Measurements from ENCODE around the gene RPN2. TPM values are rescaled to one million over a fixed set of nuclear protein-coding genes. Genes with fewer than 3 reads are reported as not detected.

Gene RPN2
- polyA plus RNA-seq, 1 donor from 2014 or later = 151 TPM

- TF ChIP-seq, protein P1, sequence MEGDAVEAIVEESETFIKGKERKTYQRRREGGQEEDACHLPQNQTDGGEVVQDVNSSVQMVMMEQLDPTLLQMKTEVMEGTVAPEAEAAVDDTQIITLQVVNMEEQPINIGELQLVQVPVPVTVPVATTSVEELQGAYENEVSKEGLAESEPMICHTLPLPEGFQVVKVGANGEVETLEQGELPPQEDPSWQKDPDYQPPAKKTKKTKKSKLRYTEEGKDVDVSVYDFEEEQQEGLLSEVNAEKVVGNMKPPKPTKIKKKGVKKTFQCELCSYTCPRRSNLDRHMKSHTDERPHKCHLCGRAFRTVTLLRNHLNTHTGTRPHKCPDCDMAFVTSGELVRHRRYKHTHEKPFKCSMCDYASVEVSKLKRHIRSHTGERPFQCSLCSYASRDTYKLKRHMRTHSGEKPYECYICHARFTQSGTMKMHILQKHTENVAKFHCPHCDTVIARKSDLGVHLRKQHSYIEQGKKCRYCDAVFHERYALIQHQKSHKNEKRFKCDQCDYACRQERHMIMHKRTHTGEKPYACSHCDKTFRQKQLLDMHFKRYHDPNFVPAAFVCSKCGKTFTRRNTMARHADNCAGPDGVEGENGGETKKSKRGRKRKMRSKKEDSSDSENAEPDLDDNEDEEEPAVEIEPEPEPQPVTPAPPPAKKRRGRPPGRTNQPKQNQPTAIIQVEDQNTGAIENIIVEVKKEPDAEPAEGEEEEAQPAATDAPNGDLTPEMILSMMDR (IDR thresholded peaks at IDR 0.05; ENCODE audit: poor library complexity, severe bottlenecking) = peak; percentile 25
- peak; percentile 38 for TF ChIP-seq RAD21 (conservative IDR thresholded peaks at IDR 0.05)
- TF ChIP-seq POLR2AphosphoS5 (IDR thresholded peaks at IDR 0.05) = no peak
- TF ChIP-seq EP300 (conservative IDR thresholded peaks at IDR 0.05; ENCODE audit: poor library complexity, severe bottlenecking) = no peak
- TF ChIP-seq MXI1 (conservative IDR thresholded peaks at IDR 0.05; ENCODE audit: poor library complexity, severe bottlenecking) = no peak
- no peak for TF ChIP-seq EZH2 (IDR thresholded peaks at IDR 0.05; ENCODE audit: borderline replicate concordance, insufficient read depth, low read length, poor library complexity, severe bottlenecking)
- H3K9me3 ChIP-seq (ENCODE audit: low read length) = no peaks in the 10 kb centered on the region
- H3K9me2 ChIP-seq (ENCODE audit: insufficient read depth, low read length) = no peaks in the 10 kb centered on the region
- H3K9ac ChIP-seq (ENCODE audit: low read length) = no peak overlapping the region
- H3K36me3 ChIP-seq (ENCODE audit: insufficient read depth, low read length) = no peaks in the 10 kb centered on the region
- H3K4me3 ChIP-seq (ENCODE audit: low read length) = no peak overlapping the region
- H3K27me3 ChIP-seq (ENCODE audit: insufficient read depth, low read depth, low read length) = no peaks in the 10 kb centered on the region
- H3K79me2 ChIP-seq (replicated peaks; ENCODE audit: insufficient read depth, low read length) = no peaks in the 10 kb centered on the region
- H3F3A ChIP-seq (ENCODE audit: insufficient read depth, low read length, poor library complexity, severe bottlenecking) = no peaks in the 10 kb centered on the region
- H4K20me1 ChIP-seq (ENCODE audit: insufficient read depth) = no peaks in the 10 kb centered on the region
- no peak overlapping the region for H3K27ac ChIP-seq (ENCODE audit: low read length)
- H3K4me2 ChIP-seq (ENCODE audit: low read length) = no peak overlapping the region
- no peak overlapping the region for H2AFZ ChIP-seq (ENCODE audit: low read depth, low read length)
Observed at GRCh38 chr20:37276494-37277252, 97.5 kb downstream of the RPN2 start.

DNA sequence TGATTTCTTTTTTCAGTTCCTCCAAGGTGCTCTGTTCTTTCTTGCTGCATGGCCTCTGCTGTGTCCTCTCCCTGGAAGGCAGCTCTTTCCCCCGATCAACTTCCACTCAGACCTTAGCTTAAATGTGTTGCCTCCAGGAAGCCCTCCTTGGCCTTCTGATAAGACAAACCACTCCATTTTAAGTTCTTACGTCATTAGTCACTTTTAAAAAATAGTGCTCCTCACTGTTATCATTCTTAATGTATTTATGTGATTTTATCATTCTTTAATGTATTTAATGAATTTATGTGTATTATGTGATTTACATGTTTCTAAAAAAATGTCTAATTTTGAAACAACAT lies 98.1 kb downstream of the RPN2 start:
- no peaks in the 10 kb centered on the region for H3K9me2 ChIP-seq (ENCODE audit: insufficient read depth, low read length)
- no peak overlapping the region for H3K9ac ChIP-seq (ENCODE audit: low read length)
- no peak overlapping the region for H3K27ac ChIP-seq (ENCODE audit: low read length)
- no peak overlapping the region for H3K4me2 ChIP-seq (ENCODE audit: low read length)
- H2AFZ ChIP-seq (ENCODE audit: low read depth, low read length) = no peak overlapping the region
- no peaks in the 10 kb centered on the region for H4K20me1 ChIP-seq (ENCODE audit: insufficient read depth)
- H3K4me3 ChIP-seq (ENCODE audit: low read length) = no peak overlapping the region
- TF ChIP-seq RAD21 (conservative IDR thresholded peaks at IDR 0.05) = no peak
- no peaks in the 10 kb centered on the region for H3K79me2 ChIP-seq (replicated peaks; ENCODE audit: insufficient read depth, low read length)
- H3K36me3 ChIP-seq (ENCODE audit: insufficient read depth, low read length) = no peaks in the 10 kb centered on the region
- no peaks in the 10 kb centered on the region for H3K27me3 ChIP-seq (ENCODE audit: insufficient read depth, low read depth, low read length)
- H3F3A ChIP-seq (ENCODE audit: insufficient read depth, low read length, poor library complexity, severe bottlenecking) = no peaks in the 10 kb centered on the region
- no peaks in the 10 kb centered on the region for H3K9me3 ChIP-seq (ENCODE audit: low read length)

DNA sequence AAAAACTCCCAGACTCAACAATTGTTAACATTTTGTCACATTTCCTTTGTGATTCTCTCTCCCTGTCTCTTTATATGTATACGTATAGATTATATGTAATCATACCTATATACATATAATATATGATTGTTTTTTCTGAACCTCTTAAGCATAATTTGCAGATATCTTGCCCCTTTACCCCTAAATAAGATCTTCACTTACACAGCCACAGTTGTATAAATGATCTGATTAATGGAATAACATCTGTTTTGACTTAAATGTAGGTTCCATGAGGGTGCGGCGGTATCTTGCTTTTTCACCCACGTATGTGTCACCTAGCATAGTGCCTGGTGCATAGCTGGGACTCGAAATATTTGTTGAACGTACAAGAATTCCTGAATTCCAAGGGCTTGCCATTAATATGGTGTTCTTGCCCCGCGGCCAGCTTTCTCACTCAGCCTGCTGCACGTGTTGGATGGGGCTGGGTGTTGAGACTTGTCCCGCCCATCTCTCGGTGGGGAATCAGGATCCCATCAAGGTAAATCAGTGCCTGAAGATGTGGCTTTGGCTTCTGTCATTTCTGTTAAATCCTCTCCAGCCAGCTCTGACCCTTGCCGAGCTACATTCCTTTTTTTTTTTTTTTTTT lies 99.9 kb downstream of the RPN2 start:
- H3K4me3 ChIP-seq (ENCODE audit: low read length) = no peak overlapping the region
- H3K36me3 ChIP-seq (ENCODE audit: insufficient read depth, low read length) = no peaks in the 10 kb centered on the region
- H3K27me3 ChIP-seq (ENCODE audit: insufficient read depth, low read depth, low read length) = no peaks in the 10 kb centered on the region
- H3F3A ChIP-seq (ENCODE audit: insufficient read depth, low read length, poor library complexity, severe bottlenecking) = no peaks in the 10 kb centered on the region
- TF ChIP-seq POLR2AphosphoS5 (IDR thresholded peaks at IDR 0.05) = no peak
- TF ChIP-seq SMC3 (conservative IDR thresholded peaks at IDR 0.05; ENCODE audit: poor library complexity) = no peak
- no peak for TF ChIP-seq TAF1 (IDR thresholded peaks at IDR 0.05; ENCODE audit: low read depth)
- TF ChIP-seq, protein P2, sequence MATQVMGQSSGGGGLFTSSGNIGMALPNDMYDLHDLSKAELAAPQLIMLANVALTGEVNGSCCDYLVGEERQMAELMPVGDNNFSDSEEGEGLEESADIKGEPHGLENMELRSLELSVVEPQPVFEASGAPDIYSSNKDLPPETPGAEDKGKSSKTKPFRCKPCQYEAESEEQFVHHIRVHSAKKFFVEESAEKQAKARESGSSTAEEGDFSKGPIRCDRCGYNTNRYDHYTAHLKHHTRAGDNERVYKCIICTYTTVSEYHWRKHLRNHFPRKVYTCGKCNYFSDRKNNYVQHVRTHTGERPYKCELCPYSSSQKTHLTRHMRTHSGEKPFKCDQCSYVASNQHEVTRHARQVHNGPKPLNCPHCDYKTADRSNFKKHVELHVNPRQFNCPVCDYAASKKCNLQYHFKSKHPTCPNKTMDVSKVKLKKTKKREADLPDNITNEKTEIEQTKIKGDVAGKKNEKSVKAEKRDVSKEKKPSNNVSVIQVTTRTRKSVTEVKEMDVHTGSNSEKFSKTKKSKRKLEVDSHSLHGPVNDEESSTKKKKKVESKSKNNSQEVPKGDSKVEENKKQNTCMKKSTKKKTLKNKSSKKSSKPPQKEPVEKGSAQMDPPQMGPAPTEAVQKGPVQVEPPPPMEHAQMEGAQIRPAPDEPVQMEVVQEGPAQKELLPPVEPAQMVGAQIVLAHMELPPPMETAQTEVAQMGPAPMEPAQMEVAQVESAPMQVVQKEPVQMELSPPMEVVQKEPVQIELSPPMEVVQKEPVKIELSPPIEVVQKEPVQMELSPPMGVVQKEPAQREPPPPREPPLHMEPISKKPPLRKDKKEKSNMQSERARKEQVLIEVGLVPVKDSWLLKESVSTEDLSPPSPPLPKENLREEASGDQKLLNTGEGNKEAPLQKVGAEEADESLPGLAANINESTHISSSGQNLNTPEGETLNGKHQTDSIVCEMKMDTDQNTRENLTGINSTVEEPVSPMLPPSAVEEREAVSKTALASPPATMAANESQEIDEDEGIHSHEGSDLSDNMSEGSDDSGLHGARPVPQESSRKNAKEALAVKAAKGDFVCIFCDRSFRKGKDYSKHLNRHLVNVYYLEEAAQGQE (IDR thresholded peaks at IDR 0.05; ENCODE audit: borderline replicate concordance) = no peak
- TF ChIP-seq RAD21 (conservative IDR thresholded peaks at IDR 0.05) = no peak
- no peaks in the 10 kb centered on the region for H3K79me2 ChIP-seq (replicated peaks; ENCODE audit: insufficient read depth, low read length)
- no peaks in the 10 kb centered on the region for H4K20me1 ChIP-seq (ENCODE audit: insufficient read depth)
- no peaks in the 10 kb centered on the region for H3K9me3 ChIP-seq (ENCODE audit: low read length)
- H3K9ac ChIP-seq (ENCODE audit: low read length) = no peak overlapping the region
- no peak overlapping the region for H3K27ac ChIP-seq (ENCODE audit: low read length)
- no peaks in the 10 kb centered on the region for H3K9me2 ChIP-seq (ENCODE audit: insufficient read depth, low read length)
- H3K4me2 ChIP-seq (ENCODE audit: low read length) = no peak overlapping the region
- no peak overlapping the region for H2AFZ ChIP-seq (ENCODE audit: low read depth, low read length)

All from neural cell (in vitro differentiated cells).